Measurements from ENCODE around the gene NBAS. TPM values are rescaled to one million over a fixed set of nuclear protein-coding genes. Genes with fewer than 3 reads are reported as not detected.

The NBAS gene
- polyA plus RNA-seq, 1 experiment = 35.6 TPM

DNA sequence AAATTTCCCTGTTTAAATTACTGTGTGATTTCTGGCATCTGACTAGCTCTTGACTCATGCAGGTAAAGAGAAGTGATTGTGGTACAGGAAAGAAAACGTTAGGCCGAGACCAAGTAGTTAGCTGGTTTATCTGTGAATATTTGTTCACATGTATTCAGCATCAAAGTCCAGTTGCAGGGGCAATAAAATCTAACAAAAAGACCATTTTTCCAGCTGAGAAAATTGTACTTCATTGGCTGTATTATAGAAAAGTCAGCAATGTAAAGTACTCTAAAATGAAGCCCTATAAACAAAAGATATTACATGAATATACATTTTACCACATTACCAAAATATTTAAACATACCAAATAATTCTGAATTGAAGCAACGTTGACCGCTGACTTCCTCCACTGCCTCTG is 88.3 kb downstream of the NBAS start:
- peaks cover 5% of the 10 kb centered on the region; the same call in 1 of the 2 replicates for H3K36me3 ChIP-seq (ENCODE audit: control insufficient read depth, insufficient read depth, low read length)

DNA sequence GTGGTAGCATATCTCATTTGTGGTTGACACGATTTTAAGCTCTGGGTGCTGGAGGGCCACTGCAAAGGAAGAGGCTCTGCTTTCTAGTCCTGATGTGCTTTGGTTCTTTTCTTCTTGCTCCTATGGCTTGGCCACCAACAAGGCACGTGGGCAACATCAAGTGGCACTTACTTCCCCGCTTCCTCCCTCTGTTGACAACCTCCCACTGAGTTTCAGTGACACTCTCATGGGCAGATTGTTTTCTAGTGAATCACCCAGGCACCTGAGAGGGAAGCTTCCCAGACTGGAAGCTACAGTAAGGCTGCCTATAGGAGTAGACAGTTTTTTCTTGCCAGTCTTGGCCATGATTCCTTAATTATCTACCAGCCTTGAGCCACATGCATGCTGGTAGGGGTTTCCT is 89.0 kb downstream of the NBAS start:
- POLR2A ChIA-PET = no interaction called here
- Histone ChIP-seq H3K4me3 (ENCODE audit: low read depth, low read length) (no peak overlapping the region), H3K27me3 (ENCODE audit: control insufficient read depth, insufficient read depth, low read length) (no peaks in the 10 kb centered on the region), H3K36me3 (ENCODE audit: control insufficient read depth, insufficient read depth, low read length) (peaks cover 5% of the 10 kb centered on the region; the same call in 1 of the 2 replicates)
- no peak for DNase-seq (ENCODE audit: low read depth)
- CTCF ChIA-PET = interaction anchor here (1.7 kb wide), 1 partner anchor 25 kb away, joined by 4 read pairs; no protein-coding TSS in a partner anchor
- TF ChIP-seq, protein P1, sequence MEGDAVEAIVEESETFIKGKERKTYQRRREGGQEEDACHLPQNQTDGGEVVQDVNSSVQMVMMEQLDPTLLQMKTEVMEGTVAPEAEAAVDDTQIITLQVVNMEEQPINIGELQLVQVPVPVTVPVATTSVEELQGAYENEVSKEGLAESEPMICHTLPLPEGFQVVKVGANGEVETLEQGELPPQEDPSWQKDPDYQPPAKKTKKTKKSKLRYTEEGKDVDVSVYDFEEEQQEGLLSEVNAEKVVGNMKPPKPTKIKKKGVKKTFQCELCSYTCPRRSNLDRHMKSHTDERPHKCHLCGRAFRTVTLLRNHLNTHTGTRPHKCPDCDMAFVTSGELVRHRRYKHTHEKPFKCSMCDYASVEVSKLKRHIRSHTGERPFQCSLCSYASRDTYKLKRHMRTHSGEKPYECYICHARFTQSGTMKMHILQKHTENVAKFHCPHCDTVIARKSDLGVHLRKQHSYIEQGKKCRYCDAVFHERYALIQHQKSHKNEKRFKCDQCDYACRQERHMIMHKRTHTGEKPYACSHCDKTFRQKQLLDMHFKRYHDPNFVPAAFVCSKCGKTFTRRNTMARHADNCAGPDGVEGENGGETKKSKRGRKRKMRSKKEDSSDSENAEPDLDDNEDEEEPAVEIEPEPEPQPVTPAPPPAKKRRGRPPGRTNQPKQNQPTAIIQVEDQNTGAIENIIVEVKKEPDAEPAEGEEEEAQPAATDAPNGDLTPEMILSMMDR (IDR thresholded peaks at IDR 0.05; ENCODE audit: insufficient read depth, low read depth, low read length) = no peak

More for the DNA sequence above, 88.3 kb downstream of the NBAS start:
- TF ChIP-seq, protein P1 (IDR thresholded peaks at IDR 0.05; ENCODE audit: insufficient read depth, low read depth, low read length) = no peak
- DNase-seq (ENCODE audit: low read depth) = no peak
- ChIA-PET POLR2A (no interaction called here), CTCF (interaction anchor here (1.7 kb wide), 1 partner anchor 24 kb away, joined by 4 read pairs; no protein-coding TSS in a partner anchor)
- H3K4me3 ChIP-seq (ENCODE audit: low read depth, low read length) = no peak overlapping the region
- H3K27me3 ChIP-seq (ENCODE audit: control insufficient read depth, insufficient read depth, low read length) = no peaks in the 10 kb centered on the region

DNA sequence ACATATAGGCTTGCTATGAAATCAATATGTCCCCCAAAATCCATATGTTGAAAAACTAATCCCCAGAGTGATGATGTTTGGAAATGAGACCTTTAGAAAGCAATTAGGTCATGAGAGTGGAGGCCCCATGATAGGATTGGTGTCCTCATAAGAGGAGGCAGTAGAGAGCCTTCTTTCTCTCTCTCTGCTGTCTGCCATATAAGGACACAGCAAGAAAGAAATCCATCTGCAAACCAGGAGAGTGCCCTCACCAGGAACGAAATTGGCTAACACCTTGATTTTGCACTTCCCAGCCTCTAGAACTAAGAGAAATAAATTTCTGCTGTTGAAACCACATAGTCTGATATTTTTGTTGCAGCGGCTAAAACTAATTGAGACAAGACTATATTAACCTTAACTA is 89.5 kb downstream of the NBAS start:
- ChIA-PET POLR2A (no interaction called here), CTCF (no interaction called here)
- H3K4me3 ChIP-seq (ENCODE audit: low read depth, low read length) = no peak overlapping the region
- TF ChIP-seq, protein P1 (IDR thresholded peaks at IDR 0.05; ENCODE audit: insufficient read depth, low read depth, low read length) = no peak
- H3K27me3 ChIP-seq (ENCODE audit: control insufficient read depth, insufficient read depth, low read length) = no peaks in the 10 kb centered on the region
- DNase-seq (ENCODE audit: low read depth) = no peak
- H3K36me3 ChIP-seq (ENCODE audit: control insufficient read depth, insufficient read depth, low read length) = peaks cover 5% of the 10 kb centered on the region

DNA sequence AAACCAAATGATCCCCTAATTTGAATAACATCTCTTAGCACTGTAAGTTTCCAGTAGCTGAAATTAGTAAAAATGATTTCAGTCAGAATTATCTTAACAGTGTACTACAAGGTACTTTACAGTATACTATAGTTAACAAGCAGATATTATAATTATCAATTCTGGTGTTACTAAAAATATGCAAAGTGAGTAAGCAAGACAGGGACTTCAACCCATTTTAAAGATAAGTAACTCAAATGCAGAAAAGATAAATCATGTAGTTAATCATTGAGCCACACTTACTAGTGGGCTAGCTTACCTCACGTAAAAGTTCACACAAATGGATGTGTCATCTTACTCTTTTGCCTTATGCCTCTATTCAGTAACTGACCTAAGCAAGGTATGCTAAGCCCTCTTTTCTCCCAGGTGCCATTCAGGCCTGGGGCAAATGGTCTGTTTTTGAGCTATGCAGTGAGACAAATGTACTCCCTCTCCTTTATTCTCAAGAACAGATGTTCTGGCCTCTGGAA is 101.0 kb downstream of the NBAS start:
- Histone ChIP-seq H3K27me3 (ENCODE audit: control insufficient read depth, insufficient read depth, low read length) (no peaks in the 10 kb centered on the region), H3K4me3 (ENCODE audit: low read depth, low read length) (no peak overlapping the region), H3K36me3 (ENCODE audit: control insufficient read depth, insufficient read depth, low read length) (peaks cover 6% of the 10 kb centered on the region)
- TF ChIP-seq, protein P1 (IDR thresholded peaks at IDR 0.05; ENCODE audit: insufficient read depth, low read depth, low read length) = no peak
- POLR2A ChIA-PET = no interaction called here
- DNase-seq (ENCODE audit: low read depth) = no peak
- CTCF ChIA-PET = no interaction called here

DNA sequence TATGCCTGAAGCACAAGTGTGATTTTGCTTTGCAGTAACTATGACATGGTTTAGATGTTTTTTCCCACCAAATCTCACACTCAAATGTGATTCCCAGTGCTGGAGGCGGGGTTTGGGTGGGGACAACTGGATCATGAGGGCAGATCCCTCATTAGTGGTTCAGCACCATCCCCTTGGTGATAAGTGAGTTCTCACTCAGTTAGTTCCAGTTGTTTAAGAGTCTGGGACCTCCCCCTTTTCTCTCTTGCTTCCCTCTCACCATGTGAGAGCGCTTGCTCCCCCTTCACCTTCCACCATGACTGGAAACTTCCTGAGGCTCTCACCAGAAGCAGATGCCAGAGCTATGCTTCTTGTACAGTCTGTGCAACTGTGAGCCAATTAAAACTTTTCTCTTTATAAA is 102.9 kb downstream of the NBAS start:
- TF ChIP-seq, protein P1 (IDR thresholded peaks at IDR 0.05; ENCODE audit: insufficient read depth, low read depth, low read length) = no peak
- Histone ChIP-seq H3K4me3 (ENCODE audit: low read depth, low read length) (no peak overlapping the region), H3K27me3 (ENCODE audit: control insufficient read depth, insufficient read depth, low read length) (no peaks in the 10 kb centered on the region), H3K36me3 (ENCODE audit: control insufficient read depth, insufficient read depth, low read length) (peaks cover 4% of the 10 kb centered on the region)
- ChIA-PET CTCF (no interaction called here), POLR2A (no interaction called here)
- DNase-seq (ENCODE audit: low read depth) = no peak

Measured in BJ (cell line).